NCI-H2227 (cell line): ENCODE data around the gene DRD1.
"Not testable (repeated sequence)": the region's sequence is repeated elsewhere in the genome, so short reads cannot be mapped to it uniquely, and the experiment has no call there.

Source experiments
- DNase-seq: peaks from one replicate; lab custom pipeline; 2025; ENCODE audit not compliant: unreplicated experiment; lab: John Stamatoyannopoulos, UW

Gene DRD1

DNA sequence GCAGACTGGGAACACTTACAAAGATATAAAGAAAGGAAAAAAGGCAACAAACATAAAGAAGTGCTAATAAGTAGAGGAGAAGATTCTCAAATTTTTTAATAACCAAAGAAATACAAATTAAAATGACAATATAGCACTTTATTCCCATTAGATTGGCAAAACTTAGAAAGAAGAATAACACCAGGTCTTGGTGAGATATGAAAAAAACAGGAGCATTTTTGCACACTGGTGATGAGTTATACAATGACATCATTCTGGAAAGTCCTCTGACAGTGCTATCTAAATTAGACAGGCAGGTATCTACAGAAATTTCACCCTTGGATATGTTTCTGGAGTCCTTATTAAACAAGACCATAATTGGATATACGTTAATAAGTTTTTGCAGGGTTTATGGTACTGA lies 24.9 kb upstream of the DRD1 start:
- no peak for DNase-seq

DNA sequence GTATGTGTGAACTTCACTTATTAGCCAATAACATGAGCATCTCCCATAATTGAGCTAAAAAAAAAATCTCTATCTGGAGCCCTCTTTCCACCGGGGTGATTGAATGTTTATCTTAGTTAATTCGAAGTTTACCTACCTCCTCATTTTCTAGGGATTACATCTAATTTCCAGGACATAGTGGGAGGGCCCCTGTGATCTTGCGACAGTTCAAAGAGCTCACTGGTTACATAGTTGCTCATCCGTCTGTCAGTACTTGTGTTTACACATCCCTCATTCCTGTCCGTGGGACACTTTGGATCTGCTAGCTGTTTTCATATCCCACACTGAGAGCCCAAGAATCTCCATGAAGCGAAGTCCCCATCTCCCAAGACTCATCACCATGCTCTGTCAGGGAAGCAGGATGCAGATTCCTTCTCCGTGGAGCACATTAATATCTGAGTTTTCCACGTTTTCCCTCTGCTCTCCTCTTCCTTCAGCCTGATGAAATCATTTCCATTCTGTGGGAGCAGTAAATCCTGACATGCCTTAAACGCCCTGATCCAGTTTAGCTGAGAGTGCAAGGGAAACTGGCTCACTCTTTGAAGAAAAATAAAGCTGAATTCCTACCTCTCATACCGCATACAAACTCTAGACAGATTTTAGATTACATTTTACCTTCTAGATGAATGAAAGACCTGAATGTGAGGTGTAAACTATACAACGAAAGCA lies 24.2 kb upstream of the DRD1 start:
- DNase-seq: no peak

DNA sequence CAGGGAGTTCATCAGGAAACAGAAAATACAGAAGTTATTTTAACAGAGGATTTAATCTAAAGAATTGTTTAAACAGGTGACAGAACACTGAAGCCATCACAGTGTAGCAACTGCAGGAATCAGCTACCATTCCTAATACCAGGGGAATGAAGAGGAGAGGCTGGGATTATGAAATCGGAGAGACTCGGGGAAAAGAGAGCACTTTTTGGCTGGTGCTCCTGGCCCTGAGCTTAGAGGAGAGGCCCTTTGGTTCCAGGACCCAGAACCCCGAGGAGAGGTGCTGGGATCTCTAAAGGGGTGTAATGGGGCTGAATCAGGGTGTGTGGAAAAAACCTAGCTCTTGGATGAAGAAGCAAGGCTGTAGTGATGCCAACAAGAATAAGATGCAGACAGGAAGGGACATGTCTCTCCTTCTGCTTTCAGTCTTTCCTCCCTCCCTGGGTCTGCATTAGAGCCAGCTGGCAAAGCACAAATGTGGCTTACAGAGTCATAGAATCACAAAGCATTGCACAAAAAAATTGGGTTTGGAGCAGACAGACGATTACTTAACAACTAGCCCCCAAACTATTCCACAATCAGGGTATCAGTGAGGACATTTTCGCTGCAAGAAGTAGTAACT lies 22.8 kb upstream of the DRD1 start:
- no peak for DNase-seq

DNA sequence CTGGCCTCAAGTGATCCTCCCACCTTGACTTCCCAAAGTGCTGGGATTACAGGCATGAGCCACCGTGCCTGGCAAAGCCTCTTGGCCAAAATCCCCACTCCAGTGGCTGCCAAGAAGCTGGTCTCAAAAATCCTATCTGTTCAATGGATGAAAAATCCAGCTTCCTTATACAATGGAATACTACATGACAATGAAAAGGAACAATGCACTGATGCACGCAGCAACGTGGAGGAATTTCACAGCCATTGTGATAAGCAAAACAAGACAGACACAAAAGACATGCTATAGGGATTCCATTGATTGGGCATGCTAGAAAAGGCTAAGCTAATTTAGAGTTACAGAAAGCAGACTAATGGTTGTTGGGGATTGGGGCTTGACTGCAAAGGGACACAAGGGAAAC lies 21.3 kb upstream of the DRD1 start:
- no peak for DNase-seq

DNA sequence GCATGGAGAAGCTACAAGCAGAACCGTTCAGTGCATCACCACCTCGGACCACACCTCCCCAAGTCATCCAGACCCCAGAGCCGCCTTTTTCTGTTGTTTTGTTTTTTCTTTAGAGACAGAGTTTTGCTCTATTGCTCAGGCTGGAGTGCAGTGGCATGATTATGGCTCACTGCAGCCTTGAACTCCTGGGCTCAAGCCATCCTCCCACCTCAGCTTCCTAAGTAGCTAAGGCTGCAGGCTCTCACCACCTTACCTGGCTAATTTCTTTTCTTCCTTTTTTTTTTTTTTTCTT lies 20.9 kb upstream of the DRD1 start:
- DNase-seq: no peak

DNA sequence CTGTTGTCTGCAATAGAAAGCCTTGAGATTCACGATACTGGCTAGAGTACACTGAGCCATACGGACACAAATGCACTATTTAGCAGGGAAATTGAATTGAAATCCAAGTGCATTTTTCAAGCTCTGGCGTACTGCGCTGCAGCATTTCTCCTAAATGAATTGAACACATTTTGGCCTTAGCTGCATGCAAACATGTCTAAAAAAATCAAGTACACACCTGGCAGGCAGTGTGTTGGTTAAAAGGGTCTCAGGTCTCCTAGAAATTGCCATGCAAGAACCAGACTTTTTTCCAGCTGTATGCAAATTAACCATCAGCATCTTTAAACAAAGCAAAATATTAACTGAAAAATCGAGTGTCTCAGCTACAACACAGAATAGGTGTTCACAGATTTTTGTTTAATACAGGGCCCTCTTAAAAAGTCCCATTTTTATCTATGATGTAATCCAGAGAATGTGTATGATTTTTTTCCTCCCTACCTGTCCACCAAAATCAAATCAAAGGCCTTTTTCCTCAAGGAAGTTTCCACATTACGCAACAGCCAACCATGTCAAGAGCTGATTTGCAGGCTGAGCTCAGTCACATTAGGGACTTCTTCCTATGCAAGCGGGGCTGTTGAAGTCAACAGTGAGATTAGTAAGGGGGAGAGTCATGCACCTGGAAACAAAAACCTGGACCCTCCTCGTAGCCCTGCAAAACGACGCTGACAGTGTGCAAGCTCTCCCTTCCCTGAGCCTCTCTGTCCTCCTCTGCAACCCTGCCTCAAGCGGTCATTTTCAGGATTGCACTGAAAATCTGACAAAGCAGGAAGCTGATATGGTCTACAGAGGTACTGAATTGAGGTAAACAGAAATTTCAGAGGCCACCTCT lies 20.3 kb upstream of the DRD1 start:
- peak; percentile 48 for DNase-seq

DNA sequence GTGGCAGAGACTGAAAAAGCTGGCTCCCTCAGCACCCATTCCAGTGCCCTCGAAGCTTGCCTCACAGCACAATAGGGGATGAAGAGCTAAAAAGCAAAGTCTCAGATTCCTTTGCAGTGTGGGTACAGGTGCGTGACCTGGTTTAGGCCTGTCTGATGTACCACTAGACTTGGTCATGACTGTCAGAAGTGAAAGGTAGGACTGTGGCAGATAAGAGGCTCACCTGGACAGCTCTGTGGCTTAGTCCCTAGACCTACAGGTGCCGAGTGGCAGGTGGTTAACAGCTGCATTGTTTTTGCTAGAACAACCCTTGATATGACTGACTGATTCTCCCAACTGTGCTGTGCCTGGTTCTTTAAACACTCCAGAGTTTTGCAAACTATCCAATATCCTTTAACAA lies 19.7 kb upstream of the DRD1 start:
- DNase-seq: no peak

DNA sequence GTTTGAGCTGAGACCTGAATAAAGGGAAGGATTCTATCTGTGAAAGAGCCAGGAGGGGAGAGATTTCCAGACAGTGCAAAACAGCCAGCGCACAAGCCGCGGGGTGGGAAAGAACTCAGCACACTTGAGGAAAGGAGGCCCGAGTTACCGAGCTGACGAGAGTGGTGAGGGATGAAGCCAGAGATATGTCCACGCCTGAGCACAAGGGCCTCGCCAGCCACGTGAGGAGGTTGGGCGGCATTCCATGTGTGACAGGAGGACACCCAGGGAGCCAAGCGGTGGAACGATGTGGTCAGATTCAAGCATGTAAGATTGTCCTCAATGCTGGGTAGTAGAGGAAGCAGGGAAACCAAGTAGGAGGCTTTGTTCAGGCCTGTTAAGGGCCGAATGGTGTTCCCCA lies 17.4 kb upstream of the DRD1 start:
- DNase-seq: no peak

DNA sequence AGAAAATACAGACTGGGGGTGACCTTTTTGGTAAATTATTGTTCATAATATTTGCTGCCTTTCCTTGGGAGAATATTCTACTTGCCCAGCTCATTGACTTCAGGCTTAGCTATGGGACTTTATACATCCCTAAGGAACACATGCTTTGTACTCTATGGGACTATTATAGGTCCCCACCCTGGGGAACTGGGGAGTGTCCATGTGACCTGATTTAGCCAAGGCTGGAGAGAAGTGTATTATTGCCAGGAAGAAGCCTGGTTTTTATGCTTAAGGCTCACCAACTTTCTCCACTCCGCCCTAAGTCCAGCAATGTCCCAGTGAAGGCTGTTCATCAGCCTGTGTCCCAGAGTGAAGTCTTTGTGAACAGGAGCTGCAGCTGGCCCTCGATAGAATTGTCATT lies 16.6 kb upstream of the DRD1 start:
- no peak for DNase-seq

DNA sequence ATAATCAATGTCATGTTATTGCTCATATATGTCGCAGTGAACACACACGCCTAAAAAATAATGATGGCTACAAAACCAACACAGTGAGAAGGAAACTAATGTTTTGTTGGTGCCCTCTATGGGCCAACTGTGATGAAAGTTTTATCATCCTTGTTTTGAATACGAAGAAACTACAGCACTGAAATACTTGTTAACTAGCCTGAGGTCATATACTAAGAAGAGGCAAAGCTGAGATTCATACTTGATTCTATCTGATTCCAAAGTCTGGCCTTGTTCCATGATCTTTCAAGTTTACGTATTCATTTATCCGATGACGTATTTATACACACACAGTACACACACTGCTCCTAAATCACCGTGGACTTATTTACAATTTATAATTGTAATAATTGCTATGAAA lies 16.1 kb upstream of the DRD1 start:
- peak; percentile 0 for DNase-seq

DNA sequence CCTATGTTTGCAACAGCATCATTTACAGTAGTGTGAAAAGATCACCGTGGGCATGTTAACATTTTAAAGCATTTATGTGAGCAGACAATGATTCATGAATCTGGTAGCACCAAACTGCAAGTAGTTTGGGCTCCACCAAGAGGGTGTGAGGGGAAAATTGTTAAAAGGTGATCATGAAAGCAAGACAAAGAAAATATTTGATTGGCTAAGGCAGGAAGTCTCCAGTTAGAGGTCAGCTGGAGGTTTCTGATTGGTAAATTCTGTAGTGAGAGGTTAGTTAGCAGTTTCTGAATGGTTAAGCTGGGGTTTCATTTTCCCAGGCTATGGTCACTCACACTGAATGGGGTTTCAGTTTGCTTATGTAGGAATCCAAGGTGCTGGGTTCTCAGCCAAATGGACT lies 13.5 kb upstream of the DRD1 start:
- DNase-seq: no peak

DNA sequence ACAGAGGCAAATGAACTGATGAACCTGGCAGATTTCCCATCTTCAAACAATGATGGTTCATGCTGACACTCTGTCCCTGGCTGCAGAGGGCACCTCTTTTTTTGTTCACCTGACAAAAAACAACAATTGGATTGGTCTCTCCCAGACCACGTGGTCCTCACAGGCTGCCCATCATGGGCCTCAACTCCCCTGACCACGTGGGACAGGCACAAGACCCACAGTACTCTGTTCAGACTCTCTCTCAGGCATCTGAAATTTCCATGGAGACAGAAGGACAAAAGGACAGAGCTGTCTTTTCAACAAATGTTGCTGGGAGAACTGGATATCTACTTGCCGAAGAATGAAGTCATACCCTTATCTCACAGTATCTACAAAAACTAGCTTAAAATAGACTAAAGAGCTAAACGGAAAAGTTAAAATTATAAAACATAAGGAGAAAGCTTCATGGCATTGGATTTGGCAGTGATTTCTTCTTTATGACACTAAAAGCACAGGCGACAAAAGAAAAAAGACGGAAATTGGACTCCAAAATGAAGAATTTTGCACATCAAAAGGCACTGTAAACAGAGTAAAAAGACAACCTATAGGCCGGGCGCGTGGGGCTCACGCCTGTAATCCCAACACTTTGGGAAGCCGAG lies 12.2 kb upstream of the DRD1 start:
- DNase-seq: no peak

DNA sequence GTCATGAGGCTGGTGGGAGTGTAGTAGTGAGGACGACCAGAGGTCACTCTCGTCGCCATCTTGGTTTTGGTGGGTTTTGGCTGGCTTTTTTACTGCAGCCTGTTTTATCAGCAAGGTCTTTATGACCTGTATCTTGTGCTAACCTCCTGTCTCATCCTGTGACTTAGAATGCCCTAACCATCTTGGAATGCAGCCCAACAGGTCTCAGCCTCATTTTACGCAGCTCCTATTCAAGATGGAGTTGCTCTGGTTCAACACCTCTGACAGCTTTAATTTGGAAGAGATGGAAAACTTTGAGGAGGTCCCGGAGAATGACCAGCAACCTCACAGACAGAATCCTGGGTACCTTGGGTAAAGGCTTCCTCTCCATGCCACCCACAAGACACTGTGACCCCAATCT lies 10.4 kb upstream of the DRD1 start:
- not testable (repeated sequence) for DNase-seq

DNA sequence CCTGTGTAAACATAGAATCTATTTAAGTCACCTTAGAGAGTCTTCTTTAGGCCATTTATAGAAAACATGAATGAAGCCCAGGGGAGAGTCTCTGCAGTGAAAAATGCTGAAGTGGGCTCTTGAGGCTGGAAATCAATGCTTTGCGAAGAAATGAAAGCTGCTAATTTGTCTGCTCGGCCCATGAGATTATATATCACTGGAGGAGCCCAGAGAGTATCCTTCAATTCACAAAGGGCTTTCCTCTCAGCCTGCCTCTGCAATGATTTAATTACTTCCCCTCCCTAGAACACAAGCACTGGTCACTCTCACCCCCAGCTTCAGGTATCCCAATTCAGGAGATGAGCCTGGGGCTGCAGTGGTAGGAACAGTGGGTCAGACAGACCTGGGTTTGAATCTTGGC lies 8.2 kb upstream of the DRD1 start:
- DNase-seq: peak; percentile 29

DNA sequence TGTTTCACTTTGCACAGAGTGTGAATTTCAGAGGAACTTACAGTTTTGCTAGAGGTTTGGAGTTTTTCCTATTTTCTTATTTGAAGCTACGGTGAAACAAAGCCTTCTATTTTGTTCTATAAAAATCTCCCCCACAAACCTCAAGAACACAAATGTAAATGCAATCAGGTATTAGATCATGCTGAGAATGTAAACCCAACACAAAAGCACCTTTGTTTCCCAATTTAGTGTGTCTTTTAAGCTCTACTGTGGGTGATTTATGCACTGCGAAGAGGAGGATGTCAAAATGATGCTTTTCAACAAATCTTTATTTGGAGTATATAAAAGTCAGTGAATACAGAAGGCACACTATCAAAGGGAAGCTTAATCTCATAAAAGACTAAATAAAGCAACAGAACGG lies 4.3 kb upstream of the DRD1 start:
- DNase-seq: no peak

DNA sequence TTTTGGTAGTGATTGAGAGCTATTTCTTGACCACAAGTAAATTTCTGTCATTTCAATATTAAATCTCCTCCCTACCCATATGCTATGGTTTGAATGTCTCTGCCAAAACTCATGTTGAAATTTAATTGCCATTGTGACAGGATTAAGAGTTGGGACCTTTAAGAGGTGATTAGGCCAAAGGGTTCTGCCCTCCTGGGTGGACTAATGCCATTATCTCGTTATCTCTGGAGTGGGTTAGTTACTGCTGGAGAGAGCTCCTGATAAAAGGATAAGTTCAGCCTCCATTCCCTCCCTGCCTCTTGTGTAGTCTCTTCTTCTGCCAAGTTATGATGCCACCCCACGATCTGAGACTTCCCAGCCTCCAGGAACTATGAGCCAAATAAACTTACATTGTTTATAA lies 3.6 kb upstream of the DRD1 start:
- DNase-seq: no peak

DNA sequence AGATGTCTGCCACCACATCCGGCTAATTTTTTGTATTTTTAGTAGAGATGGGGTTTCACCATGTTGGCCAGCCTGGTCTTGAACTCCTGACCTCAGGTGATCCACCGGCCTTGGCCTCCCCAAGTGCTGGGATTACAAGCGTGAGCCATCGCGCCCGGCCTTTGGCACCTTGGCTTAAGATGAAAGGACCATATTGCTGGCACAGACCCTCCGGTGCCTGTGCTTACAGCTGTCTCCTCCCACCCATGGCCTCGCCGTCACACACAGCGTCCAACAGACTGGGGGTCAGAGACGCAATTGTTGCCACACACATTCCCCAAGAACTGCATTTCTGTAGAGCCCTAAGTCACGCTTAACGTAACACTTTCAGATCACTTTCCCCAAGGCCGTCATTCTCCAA lies 2.4 kb upstream of the DRD1 start:
- DNase-seq: not testable (repeated sequence)

DNA sequence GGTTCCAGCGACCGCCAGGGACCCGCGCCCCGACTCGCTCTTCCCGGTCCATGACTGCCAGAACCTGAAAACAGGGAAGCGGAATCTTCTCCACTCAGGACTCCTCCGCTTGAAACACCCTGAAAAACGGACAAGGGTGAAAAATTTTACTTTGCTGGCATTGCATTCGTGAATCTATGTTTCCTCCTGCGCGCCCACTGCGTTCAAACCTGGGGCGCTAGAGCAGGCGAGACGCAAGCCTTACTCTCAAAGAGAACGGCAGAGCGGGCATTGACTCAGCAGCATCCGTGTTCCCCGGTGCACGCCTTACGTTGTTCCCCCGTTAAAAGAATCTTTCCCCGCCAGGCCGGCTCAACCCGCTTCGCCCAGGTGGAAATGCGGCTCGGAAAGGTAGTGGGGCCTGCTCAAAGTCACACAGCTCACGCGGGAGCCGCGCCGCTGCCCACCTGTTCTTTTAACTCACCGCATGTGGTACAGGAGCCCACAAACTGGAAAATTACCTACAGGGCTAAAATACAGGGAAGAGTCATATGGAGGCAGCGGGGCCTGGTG lies 999 bp upstream of the DRD1 start:
- no peak for DNase-seq

DNA sequence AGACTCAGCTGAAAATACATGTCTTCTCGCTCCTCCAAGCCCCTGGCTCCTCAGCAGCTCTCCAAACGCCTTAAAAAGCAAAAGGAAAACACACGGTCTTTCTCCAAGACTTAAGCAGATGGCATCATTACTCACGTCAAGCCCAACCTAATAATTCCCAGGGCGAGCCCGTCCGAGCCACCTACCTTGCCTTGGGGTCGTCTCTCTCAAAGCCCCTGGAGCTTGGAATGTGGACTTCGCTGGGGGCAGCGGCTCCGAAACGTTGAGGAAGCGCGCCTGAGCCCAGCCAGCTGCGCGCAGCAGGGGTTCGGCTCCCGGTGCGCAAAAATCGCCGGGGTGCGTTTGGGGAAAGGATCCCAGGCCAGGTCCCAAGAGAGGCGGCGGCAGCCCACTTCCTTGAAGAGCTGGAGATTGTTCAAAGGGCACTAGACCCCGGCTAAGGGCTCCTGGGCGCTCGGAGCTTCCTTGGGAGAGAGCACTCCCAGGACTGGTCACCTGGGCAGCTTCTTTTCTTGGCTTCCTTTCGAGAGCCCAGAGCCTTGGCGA lies 395 bp downstream of the DRD1 start:
- DNase-seq: no peak

DNA sequence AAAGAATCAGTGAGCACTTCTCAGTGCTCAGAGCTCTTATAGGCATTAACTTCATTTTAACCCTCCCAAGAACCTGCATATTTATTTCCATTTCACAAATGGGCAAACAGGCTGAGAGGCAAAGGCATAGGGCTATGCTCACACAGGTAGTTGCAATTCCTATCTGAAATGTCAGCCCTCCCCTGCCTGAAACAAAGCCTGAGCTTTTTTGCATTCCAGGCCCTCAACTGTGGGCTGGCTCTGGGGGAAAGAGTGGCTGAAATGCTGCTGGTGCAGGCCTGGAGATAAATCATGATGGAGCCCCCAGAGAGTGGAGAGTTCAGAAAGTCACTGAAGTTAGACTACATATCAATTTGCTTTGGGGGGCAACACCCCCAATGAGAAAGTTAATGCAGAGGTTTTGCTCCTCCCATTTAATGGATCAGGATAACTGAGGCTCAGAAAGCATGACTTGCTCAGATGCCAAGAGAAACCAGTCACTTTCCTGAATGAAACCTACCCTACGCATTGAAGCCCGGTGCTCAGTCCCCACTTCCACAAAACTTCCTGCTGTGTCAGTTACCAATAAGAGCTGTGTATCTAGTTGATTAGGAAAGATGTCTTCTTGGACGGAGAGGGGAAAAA lies 5.6 kb downstream of the DRD1 start:
- no peak for DNase-seq

DNA sequence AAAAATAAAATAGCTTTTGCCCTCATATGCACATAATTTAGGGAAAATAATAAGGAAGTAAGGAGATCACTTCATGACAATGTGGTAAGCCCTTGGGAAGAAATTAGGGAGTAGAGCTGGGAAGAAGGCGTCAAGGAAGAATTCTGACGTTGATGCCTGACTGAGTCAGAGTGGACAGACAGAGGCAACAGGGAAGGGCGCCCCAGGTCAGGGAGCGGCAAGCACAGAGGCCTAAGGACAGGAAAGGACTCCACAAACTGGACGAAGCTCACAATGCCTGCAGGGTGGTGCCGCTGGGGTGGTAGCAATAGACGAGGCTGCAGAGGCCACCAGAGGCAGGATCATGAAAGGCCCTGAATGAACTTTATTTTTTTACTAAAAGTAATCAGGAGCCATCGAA lies 7.6 kb downstream of the DRD1 start:
- no peak for DNase-seq
